SU-DHL-6 (cell line): ENCODE measurements around the gene BMPR2.
"Not testable (repeated sequence)": the region's sequence is repeated elsewhere in the genome, so short reads cannot be mapped to it uniquely, and the experiment has no call there.

Experiments used
- H2AFZ ChIP-seq: fragments of 200-600 bp; sonication (generic); 2 replicates; pipeline ENCODE4 v1.6.1; 2014; ENCODE audit warnings: low read depth, mild to moderate bottlenecking, moderate library complexity, mixed read lengths, antibody characterized with exemption, low read length; ENCODE audit not compliant: severe bottlenecking
- H3F3A ChIP-seq: fragments of 200-600 bp; shearing (Covaris generic); 2 replicates; pipeline ENCODE4 v1.6.0; 2016; ENCODE audit warnings: antibody characterized with exemption, mild to moderate bottlenecking; ENCODE audit not compliant: insufficient read depth
- H3K27ac ChIP-seq: fragments of 200-600 bp; sonication (generic); 2 replicates; pipeline ENCODE4 v1.5.1; 2016; ENCODE audit warnings: low read depth, mild to moderate bottlenecking, low read length, moderate library complexity, mixed read lengths
- H3K27me3 ChIP-seq: fragments of 200-600 bp; sonication (generic), shearing (Covaris generic); 2 replicates; pipeline ENCODE4 v1.6.0; 2014; ENCODE audit warnings: mild to moderate bottlenecking, low read length
- H3K36me3 ChIP-seq: fragments of 200-600 bp; sonication (generic); 2 replicates; pipeline ENCODE4 v1.6.1; 2014; ENCODE audit warnings: mild to moderate bottlenecking, low read length, mixed read lengths
- H3K4me2 ChIP-seq: fragments of 300-600, 200-600 bp; shearing (Covaris generic), sonication (generic); 2 replicates; pipeline ENCODE4 v1.6.0; 2014; ENCODE audit warnings: low read length, low read depth, mild to moderate bottlenecking; ENCODE audit not compliant: poor library complexity, severe bottlenecking
- H3K4me3 ChIP-seq: fragments of 200-600 bp; sonication (generic); 2 replicates; pipeline ENCODE4 v1.5.1; 2014; ENCODE audit warnings: antibody characterized with exemption, low read length, mild to moderate bottlenecking, mixed read lengths; ENCODE audit not compliant: insufficient read depth, poor library complexity, severe bottlenecking
- H3K79me2 ChIP-seq: fragments of 200-600 bp; sonication (generic); 2 replicates; pipeline ENCODE4 v1.6.1; 2014; ENCODE audit warnings: mild to moderate bottlenecking, low read length, moderate library complexity; ENCODE audit not compliant: insufficient read depth
- H3K9ac ChIP-seq: fragments of 200-600 bp; sonication (generic); 2 replicates; pipeline ENCODE4 v1.7.0; 2014; ENCODE audit warnings: mild to moderate bottlenecking, low read length
- H3K9me2 ChIP-seq: fragments of 200-600 bp; sonication (generic); replicated peaks from 2 replicates; pipeline ENCODE4 v1.6.1; 2014; ENCODE audit warnings: low read length; ENCODE audit not compliant: insufficient read depth
- H3K9me3 ChIP-seq: fragments of 200-600 bp; sonication (generic); 2 replicates; pipeline ENCODE4 v1.6.1; 2014; ENCODE audit warnings: low read length, mixed read lengths; ENCODE audit not compliant: insufficient read depth
- H4K20me1 ChIP-seq: fragments of 200-600 bp; sonication (generic); 2 replicates; pipeline ENCODE4 v1.6.1; 2014; ENCODE audit warnings: low read depth, mild to moderate bottlenecking, antibody characterized with exemption, low read length, moderate library complexity, mixed read lengths
- EZH2phosphoT487 ChIP-seq: fragments of 200-600 bp; sonication (generic), shearing (Covaris generic); conservative IDR thresholded peaks from 2 replicates; pipeline ENCODE4 v1.6.1; 2018; ENCODE audit warnings: mild to moderate bottlenecking, antibody characterized with exemption, low read length, moderate library complexity, mixed read lengths
- TF ChIP-seq, protein P1 (sequence below): fragments of 200-600 bp; sonication (generic); IDR thresholded peaks from one replicate; pipeline ENCODE4 v1.5.1; 2017; ENCODE audit warnings: antibody characterized with exemption, mild to moderate bottlenecking, low read length, moderate library complexity; ENCODE audit not compliant: insufficient read depth, poor library complexity, severe bottlenecking

The BMPR2 gene

DNA sequence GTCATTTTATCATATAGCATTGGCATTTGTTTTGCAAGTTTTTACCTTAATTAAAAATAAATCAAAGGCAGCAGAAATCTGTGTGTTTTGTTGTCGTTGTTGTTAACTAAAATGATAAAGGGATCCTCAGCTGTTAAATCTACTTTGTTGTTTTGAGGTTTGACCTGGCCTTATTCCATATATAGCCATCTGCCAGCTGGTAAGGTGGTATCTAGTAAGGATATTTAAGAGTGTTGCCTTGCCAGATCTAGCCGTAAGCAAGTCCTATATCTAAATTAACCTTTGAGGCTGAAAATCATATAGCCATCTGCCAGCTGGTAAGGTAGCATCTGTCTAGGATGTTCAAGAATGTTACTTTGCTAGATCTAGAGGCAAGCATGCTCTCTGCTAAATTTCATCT lies 56.6 kb downstream of the BMPR2 start:
- H3K36me3 ChIP-seq = no peaks in the 10 kb centered on the region

DNA sequence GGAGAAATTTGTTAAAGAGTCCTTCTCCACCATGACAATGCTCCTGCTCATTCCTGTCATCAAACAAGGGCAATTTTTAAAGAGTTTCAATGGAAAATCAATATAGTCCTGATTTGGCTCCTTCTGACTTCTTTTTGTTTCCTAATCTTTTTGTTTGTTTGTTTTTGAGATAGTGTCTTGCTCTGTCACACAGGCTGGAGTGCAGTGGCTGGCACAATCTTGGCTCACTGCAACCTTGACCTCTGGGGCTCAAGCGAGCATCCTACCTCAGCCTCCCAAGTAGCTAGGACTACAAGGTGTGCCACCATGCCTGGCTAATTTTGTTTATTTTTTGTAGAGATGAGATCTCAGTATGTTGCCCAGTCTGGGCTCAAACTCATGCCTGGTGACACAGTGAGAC lies 58.3 kb downstream of the BMPR2 start:
- H3K27ac ChIP-seq = no peak overlapping the region
- no peaks in the 10 kb centered on the region for H3K9me2 ChIP-seq
- no peak overlapping the region for H3K4me3 ChIP-seq
- H3K27me3 ChIP-seq = no peaks in the 10 kb centered on the region
- H3K79me2 ChIP-seq = no peaks in the 10 kb centered on the region
- no peaks in the 10 kb centered on the region for H3K36me3 ChIP-seq
- H3F3A ChIP-seq = no peaks in the 10 kb centered on the region
- H2AFZ ChIP-seq = no peak overlapping the region
- no peaks in the 10 kb centered on the region for H3K9me3 ChIP-seq
- H3K9ac ChIP-seq = no peak overlapping the region
- H3K4me2 ChIP-seq = no peak overlapping the region
- no peak for TF ChIP-seq EZH2phosphoT487
- TF ChIP-seq, protein P1, sequence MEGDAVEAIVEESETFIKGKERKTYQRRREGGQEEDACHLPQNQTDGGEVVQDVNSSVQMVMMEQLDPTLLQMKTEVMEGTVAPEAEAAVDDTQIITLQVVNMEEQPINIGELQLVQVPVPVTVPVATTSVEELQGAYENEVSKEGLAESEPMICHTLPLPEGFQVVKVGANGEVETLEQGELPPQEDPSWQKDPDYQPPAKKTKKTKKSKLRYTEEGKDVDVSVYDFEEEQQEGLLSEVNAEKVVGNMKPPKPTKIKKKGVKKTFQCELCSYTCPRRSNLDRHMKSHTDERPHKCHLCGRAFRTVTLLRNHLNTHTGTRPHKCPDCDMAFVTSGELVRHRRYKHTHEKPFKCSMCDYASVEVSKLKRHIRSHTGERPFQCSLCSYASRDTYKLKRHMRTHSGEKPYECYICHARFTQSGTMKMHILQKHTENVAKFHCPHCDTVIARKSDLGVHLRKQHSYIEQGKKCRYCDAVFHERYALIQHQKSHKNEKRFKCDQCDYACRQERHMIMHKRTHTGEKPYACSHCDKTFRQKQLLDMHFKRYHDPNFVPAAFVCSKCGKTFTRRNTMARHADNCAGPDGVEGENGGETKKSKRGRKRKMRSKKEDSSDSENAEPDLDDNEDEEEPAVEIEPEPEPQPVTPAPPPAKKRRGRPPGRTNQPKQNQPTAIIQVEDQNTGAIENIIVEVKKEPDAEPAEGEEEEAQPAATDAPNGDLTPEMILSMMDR = no peak
- H4K20me1 ChIP-seq = no peaks in the 10 kb centered on the region

More for the DNA sequence above, 56.6 kb downstream of the BMPR2 start:
- Histone ChIP-seq H3K4me3 (no peak overlapping the region), H4K20me1 (no peaks in the 10 kb centered on the region), H3K4me2 (no peak overlapping the region), H3K79me2 (no peaks in the 10 kb centered on the region), H3F3A (no peaks in the 10 kb centered on the region), H2AFZ (no peak overlapping the region), H3K9me3 (no peaks in the 10 kb centered on the region), H3K9ac (no peak overlapping the region), H3K9me2 (no peaks in the 10 kb centered on the region), H3K27ac (no peak overlapping the region), H3K27me3 (no peaks in the 10 kb centered on the region)
- no peak for TF ChIP-seq EZH2phosphoT487
- TF ChIP-seq, protein P1 = no peak

DNA sequence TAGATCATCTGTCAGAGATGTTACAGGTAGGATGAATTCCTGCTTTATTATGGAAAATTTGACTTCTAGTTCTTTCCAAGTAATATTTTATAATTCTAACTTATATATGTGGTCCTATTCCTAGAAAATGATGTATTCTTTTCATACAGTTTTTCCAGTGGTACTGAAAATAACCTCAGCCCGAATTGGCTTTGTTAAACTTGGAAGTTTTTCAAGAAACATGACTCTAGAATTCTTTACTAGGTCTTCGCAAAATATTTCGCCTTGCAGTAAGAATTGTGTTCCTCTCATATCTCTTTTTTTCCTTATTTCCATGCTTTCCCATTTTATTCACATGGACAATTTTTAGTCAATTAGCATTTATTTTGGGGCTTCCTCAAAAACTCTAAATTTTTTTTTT lies 60.5 kb downstream of the BMPR2 start:
- Histone ChIP-seq H3K4me3 (no peak overlapping the region), H3K9me3 (no peaks in the 10 kb centered on the region), H3K27me3 (no peaks in the 10 kb centered on the region), H3K9me2 (no peaks in the 10 kb centered on the region), H2AFZ (no peak overlapping the region), H3K9ac (no peak overlapping the region), H4K20me1 (no peaks in the 10 kb centered on the region), H3K27ac (no peak overlapping the region), H3F3A (no peaks in the 10 kb centered on the region), H3K36me3 (no peaks in the 10 kb centered on the region), H3K4me2 (no peak overlapping the region), H3K79me2 (no peaks in the 10 kb centered on the region)
- no peak for TF ChIP-seq EZH2phosphoT487
- TF ChIP-seq, protein P1 = no peak

DNA sequence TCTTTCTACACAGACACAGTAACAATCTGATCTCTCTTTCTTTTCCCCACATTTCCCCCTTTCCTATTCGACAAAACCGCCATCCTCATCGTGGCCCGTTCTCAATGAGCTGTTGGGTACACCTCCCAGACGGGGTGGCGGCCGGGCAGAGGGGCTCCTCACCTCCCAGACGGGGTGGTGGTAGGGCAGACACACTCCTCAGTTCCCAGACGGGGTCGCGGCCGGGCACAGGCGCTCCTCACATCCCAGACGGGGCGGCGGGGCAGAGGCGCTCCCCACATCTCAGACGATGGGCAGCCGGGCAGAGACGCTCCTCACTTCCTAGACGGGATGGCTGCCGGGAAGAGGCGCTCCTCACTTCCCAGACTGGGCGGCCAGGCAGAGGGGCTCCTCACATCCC lies 64.0 kb downstream of the BMPR2 start:
- H3K4me2 ChIP-seq, H3K36me3 ChIP-seq, H3K27ac ChIP-seq, H3K27me3 ChIP-seq, H3K9me3 ChIP-seq, H3K9me2 ChIP-seq, H3K4me3 ChIP-seq, H2AFZ ChIP-seq, H3F3A ChIP-seq, H4K20me1 ChIP-seq, H3K79me2 ChIP-seq, H3K9ac ChIP-seq: not testable (repeated sequence)
